ENCODE results near the gene THRSP.
"Not testable (repeated sequence)": the region's sequence is repeated elsewhere in the genome, so short reads cannot be mapped to it uniquely, and the experiment has no call there.

The THRSP gene

DNA sequence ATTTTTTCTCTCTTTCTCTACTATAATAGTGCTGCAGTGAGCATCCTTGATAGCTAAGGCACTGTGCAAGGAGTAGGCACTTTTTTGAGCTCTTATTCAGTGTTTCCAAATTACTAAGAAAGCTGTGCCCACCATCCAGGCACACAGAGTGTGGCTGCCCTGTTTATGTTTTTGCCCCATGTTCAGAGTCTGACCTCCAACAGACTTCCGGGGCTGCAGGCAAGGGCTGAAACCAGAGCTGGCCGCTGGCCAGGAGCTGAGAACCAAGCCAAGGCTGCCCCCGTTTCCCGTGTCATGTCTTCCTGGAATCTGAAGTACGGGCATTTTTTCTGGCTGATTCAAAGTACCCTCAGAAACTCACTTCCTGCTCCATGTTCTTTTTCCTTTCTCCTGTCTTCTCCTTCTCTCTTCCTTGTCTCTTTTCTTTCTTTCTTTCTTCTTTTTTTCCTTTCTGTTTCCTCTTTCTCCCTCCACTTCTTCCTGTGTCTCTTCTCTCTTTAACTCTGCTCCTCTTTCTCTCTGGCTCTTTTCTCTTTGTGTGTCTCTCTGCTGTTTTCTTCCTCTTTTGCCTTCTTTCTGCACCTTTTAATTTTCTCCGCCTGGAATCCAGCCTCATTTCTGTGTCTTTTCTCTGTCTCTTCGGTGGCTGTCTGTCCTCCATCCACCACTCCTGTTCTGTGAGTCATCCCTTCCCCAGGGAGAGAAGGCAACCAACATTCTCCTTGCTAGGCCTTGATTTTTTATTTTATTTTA is 23.6 kb upstream of the THRSP start:
- DNase-seq: peak; percentile 66

DNA sequence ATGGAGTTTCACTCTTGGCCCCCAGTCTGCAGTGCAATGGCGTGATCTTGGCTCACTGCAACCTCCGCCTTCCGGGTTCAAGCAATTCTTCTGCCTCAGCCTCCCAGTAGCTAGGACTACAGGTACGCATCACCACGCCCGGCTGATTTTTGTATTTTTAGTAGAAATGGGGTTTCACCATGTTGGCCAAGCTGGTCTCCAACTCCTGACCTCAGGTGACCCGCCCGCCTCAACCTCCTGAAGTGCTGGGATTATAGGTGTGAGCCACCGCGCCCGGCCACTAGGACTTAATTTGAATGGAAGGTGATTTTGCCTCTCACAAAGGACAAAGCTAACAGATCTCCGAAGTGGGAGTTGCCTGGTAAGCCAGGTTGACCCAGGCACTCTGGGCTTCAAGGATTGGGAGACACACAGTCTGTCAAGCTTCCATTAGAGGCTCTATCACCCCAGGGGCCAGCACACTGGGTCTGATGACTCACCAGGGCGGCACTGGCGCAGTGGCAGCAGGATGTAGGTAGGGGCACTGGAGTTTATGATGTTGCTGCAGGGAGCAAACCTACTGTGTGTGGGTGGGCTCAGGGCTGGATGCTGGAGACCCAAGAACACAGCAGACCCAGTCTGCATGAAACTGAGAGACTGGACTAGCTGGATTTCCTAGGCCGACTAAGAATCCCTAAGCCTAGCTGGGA is 22.8 kb upstream of the THRSP start:
- no peak for DNase-seq

DNA sequence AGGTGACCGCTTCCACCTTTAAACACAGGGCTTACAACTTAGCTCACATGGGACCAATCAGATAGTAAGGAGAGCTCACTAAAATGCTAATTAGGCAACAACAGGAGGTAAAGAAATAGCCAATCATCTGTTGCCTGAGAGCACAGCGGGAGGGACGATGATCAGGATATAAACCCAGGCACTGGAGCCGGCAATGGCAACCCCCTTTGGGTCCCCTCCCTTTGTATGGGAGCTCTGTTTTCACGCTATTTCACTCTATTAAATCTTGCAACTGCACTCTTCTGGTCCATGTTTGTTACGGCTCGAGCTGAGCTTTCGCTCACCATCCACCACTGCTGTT is 22.3 kb upstream of the THRSP start:
- not testable (repeated sequence) for DNase-seq

DNA sequence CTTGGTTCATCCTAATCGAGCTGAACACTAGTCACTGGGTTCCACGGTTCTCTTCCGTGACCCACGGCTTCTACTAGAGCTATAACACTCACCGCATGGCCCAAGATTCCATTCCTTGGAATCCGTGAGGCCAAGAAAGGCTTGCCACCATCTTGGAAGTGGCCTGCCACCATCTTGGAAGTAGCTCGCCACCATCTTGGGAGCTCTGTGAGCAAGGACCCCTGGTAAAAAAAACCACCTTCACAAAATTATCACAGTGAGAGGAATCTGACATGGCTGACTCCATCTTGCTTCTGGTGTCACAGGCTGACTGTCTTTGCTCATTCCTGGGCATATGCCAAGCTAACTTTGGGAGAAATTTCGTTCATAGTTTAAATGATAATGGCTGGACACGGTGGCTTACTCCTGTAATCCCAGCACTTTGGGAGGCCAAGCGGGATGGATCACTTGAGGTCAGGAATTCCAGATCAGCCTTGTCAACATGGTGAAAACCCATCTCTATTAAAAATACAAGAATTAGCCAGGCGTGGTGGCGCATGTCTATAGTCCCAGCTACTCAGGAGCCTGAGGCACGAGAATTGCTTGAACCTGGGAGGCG is 21.7 kb upstream of the THRSP start:
- DNase-seq: no peak

DNA sequence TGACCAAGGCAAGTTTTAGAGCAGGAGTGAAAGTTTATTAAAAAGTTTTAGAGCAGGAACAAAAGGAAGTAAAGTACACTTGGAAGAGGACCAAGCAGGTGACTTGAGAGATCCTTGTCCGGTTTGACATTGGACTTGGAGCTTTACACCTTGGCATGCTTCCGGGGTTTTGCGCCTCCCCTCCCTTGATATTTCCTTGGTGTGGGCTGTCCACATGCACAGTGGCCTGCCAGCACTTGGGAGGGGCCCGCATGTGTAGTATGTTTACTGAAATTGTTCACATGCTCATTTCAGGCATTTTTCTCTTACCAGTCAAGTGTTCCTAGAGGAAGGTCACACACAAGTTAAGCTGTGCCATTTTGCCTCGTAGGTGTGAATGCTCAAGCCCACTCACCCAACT is 19.0 kb upstream of the THRSP start:
- no peak for DNase-seq

DNA sequence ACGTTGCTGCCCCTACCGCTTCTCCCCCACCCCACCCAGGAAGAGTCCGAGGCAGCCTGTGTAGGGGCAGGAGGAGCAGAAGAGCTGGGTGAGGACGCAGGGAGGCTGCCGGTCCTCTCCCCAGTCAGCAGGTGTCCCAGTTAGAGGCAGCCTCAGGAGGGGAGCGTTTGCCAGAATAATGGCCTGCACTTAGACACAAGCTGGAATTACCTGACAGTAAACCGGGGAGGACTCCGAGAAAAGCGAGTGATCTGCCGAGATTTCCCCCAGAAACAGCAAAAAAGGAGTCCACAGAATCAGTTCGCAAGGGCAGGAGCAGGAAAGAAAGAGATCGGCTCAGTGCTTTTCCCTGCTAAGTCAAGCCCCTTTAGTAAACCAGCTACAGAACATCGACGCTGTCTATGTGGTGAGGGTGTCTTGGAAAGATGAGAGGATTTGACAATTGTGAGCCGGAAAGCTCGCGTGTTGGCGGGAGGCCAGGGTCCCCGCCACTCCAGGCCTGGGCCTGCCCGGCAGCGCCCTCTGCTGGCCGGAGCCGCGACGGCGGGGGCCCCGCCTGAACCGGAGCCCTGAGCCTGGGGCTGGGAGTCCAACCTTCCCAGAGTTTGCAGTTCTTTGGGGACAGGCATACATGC is 17.7 kb upstream of the THRSP start:
- DNase-seq: peak; percentile 92

DNA sequence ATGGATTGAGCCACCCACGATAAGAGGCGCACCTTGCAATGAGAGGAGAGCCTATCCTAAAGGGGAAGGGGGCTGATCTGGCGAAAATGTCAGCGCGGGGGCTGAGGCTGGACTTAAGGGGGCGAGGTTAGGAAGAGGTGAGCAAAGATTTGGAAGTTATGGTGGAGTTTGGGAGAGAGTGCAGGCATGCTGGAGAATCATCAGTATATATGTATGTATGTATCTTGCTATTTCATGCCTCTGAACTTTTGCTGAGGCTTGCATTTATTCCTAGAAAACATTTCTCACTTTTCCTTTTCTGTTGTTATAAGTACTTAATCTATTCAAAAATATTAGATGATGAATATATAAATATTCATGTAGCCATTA is 17.2 kb upstream of the THRSP start:
- no peak for DNase-seq

DNA sequence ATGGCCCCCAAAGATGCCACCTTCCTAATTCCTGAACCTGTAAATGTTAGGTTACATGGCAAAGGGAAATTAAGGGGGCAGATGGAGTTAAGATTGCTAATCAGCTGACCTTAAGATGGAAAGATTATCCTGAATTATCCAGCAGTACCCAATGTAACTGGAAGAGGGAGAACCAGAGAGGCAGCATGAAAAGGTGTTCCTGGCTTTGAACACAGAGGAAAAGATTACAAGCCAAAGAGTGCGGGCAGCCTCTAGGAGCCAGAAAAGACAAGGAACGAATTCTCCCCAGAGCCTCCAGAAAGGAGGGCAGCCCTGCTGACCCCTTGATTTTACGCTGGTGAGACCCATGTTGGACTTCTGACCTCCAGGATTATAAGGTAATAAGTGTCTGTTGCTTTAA is 15.1 kb upstream of the THRSP start:
- DNase-seq: no peak

DNA sequence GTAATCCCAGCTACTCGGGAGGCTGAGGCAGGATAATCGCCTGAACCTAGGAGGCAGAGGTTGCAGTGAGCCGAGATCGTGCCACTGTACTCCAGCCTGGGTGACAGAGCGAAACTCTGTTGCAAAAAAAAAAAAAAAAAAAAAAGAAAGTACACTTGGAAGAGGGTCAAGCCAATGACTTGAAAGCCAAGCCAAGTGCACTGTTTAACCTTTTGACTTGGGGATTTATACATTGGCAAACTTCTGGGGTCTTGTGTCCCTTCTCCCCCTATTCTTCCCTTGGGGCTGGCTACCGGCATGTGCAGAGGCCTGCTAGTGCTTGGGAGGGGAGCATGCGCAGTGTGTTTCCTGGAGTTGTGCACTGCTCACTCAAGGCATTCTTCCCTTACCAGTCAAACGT is 14.3 kb upstream of the THRSP start:
- DNase-seq: no peak

DNA sequence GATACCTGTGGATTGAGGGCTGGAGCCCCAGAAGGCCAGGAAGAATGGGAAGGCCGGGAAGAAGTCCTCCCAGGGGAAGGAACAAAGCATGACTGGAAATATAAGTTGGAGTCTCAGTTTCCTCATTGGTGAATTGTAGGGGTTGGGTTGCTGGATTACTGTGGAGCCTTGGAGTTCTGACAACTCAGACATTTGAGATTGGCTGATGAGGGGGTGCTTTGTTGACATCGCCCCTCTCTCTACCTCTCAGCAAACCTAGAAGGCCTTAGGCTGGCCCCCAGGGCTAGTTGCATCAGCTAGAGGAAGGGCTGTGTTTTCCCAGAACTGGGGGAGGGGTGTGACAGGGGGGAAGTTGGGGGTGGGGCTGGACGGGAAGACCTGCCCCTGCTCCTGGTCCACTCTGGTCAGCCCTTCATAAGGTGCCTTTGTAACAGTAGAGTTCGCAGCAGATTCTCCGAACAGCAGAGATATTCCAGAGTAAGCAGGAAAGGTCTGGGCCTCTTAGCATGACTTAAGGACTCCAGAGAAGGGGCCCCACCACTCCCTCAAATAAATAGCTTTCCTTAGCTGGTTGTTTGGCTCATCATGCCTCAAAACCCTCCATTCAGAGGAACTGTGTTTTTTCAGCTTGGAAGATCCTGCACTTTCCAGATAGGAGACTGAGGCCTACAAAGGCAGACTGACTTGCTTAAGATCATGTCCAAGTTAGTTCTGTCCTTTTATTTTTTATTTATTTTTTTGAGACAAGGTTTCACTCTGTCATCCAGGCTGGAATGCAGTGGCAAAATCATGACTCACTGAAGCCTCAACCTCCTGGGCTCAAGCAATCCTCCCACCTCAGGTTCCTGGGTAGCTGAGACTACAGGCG is 12.5 kb upstream of the THRSP start:
- DNase-seq: no peak

DNA sequence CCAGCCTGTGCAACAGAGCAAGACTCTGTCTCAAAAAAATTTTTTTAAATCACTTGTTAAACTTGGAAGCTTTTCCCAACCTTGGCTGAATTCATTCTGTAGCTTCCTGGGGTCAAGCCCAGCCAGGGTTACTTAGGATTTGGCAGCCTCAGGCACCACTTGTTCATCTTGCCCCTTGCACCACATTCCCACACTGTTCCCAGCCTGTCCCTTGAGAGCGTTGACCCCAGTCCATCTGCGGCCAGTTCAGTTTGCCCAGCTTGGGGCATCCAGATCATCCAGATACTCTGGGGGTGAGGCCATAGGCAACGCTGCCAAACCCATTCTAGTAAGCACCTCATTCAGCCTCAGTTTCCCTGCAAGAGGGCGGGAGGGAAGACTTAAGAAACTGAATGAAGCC is 8.7 kb upstream of the THRSP start:
- no peak for DNase-seq

DNA sequence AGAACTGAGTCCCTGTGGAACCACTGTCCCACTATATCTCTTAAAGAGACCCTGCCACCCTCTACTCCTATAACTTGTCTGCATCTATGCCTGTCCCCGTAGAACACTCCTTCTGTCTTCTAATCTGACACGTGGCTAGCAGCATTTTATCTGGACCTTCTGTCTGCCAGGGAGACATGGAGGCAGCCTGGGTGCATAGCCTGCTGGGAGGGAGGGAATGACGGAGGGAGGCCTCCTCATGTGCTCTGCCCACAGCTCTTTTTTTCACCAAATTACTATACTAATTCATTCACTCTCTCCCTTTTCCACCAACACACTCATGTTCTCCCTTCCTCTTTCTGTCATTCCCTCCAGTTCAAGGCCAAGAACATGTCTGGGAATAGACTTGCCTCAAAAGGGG is 7.6 kb upstream of the THRSP start:
- no peak for DNase-seq

DNA sequence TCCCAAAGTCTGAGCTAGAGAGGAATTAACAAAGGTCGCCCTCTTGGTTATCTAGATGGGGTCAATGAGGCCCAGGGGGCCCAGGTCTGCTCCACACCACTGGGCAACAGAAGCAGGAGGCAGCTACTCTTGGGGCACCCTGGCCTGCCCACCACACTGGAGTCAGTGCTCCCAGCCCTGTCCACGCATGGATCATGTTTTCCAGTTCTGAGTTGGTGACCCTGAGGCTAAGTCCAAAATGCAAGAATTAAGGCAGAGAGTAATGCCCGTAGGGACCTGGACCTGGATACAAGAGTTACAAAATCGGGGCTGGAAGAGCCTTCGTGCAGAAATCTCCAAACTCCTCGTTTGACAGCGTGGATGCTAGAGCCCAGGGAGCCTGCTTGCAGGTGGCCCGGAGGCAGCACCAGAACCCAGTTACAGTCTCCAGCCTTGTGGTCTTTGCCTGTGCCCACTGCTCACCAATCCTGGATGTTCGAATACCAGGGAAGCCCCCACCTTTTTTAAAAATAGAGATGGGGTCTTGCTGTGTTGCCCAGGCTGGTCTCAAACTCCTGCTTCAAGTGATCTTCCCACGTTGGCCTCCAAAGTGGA is 6.1 kb upstream of the THRSP start:
- no peak for DNase-seq

DNA sequence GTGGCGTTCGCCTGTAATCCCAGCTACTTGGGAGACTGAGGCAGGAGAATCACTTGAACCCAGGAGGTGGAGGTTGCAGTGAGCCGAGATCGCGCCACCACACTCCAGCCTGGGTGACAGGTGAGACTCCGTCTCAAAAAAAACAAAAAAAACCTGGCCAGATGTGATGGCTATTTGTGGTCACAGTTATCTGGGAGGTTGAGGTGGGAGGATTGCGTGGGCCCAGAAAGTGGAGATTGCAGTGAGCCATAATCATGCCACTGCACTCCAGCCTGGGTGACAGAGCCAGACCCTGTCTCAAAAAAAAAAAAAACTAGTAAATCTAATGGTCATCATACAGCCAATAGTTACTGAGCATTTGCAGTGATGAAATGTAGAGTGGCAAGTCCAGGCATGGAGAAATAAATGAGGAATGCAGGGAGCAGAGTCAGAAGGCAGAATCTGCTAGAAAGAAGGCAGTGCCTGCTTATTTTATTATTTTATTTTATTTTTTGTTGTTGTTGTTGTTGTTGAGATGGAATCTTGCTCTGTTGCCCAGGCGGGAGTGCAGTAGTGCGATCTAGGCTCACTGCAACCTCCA is 3.8 kb upstream of the THRSP start:
- not testable (repeated sequence) for DNase-seq

DNA sequence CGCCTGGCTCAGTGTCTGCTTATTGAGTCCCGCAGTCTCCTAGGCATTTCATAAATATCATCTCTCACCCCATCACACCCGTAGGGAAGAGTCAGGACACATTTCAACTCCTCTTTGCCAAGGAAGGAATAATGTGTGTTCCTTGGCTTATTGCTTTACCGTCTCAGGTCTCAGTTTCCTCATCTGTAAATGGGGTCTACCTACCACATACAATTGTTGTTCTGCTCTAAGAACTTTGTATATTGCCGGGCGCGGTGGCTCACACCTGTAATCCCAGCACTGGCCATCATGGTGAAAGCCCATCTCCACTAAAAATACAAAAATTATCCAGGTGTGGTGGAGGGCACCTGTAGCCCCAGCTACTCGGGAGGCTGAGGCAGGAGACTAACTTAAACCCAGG is 3.1 kb upstream of the THRSP start:
- no peak for DNase-seq

DNA sequence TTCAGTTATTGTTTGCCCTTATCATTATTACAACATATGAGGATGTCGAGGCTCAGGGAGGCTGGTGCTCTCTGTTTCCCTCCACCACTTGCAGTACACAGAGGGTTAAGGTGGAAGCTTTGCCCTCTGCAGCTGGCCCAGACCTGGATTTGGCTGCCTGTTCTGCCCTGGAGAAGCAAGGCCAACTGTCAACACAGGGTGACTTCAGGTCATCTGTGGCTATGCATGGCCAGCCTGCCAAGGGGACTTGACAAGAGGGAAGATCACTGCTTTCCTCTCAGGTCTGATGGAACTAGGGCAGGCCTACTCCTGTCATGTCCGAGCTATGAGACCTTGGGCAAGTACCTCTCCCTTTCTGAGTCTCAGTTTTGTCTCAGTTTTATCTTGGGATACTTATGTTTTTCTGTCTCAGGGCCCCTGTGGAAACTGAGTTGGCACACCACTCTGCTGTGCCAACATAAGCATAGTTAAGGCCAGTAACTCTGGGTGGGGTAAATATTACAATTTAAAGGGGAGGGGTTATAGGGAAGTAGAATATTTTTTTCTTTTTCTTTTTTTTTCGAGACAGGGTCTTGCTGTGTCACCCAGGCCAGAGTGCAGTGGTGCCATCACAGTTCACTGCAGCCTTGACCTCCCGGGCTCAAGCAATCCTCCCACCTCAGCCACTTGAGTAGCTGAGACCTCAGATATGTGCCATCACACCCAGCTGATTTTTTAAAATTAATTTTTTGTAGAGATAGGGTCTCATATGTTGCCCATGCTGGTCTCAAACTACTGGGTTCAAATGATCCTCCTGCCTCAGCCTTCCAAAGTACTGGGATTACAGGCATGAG is 2.4 kb upstream of the THRSP start:
- DNase-seq: no peak

DNA sequence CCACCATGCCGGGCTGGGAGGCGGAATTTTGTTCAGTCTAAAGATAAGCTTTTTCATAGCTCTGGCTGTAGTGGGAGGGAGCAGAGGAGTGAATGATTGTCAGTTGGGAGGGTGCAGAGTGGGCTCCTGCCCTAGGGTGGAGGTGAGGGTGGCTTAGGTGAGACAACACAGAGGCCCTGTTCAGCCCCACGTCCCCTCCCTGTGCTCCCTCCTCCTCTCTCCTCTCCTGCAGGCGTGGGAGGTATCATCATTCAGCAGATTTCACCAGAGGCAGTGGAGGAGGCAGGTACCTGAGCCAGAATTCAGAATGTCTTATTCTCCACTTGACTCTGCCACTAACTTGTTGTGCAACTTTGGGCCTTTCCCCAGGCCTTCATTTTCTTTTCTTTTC is 1.7 kb upstream of the THRSP start:
- DNase-seq: no peak

DNA sequence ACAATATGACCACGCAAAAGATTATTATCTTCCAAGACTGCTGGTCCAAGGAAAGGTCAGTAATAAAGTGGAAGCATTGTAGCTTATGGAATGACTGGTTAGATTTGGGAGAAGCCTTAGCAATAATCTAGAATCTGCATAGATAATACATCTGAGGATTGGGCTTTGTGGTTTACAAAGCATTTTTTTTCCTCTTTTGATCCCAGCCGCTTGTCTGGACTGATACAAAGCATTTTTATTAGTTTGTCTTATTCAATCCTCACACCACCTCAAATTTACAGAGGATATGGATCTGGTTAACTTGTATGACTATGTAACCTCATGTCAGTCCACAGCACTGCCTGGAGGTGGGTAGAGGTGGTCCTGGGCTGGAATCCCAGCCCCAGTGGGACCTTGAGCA is 990 bp upstream of the THRSP start:
- DNase-seq: no peak

DNA sequence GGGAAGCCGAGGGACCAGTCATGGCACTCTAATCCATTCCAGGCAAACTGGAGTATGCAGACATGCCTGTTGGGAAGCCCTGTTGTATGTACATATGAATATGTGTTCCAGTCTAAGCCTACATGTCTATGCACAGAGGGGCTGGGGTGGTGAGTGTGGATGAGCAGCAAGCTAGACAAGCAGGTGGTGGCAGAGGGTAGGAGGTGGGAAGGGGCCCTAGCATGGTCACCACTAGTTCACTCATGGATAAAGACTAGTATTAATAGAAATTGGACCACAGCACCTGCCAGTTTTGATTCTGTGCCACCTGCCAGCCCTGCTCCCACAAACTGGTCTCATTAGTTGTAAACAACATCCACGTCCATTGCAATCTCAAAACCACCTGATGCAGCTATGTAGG is 1.5 kb downstream of the THRSP start:
- DNase-seq: no peak

DNA sequence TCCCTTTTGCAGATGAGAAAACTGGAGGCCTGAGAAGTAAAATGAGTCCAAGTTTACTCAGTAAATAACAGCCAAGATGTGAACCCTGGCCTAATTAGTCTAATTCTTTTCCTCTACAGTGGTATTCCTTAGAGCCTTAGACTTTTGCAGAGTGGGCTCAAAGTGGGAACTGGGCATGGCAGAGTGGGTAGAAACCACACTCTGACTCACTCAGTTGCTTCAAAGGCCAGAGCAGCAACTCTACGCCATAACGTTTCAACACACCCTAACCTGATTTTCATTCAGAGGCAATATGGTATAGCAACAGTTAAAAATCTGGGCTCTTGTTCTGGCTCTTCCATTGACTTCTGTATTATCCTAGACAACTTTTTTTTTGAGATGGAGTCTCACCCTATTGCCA is 2.8 kb downstream of the THRSP start:
- no peak for DNase-seq

DNA sequence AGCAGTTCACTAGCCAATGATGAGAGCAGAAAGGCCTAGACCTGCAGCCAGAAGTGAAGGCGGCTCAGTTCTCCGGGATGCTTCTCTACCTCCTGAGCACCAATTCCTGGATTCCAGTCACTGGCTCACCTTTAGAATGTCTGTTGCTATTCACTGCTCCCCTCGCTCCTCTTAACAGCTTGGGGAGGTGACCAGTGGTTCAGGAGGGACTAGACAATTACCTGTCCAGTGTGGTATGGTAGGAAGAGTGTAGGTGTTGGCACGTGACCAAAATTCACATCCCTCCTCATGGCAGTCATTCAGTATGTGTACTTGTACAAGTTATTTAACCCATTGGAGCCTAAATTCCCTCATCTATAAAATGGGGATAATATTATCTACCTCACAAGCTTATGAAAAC is 4.0 kb downstream of the THRSP start:
- no peak for DNase-seq

Data from activated effector memory CD4-positive, alpha-beta T cell treated with anti-CD3 and anti-CD28 coated beads, Interleukin-2, amount 50 U/mL, for 16 hours (primary cell).